Measurements from ENCODE around the gene WWOX.

- no peak for TF ChIP-seq CTCF (IDR thresholded peaks at IDR 0.05; ENCODE audit: insufficient read depth, low read depth, low read length)
- TF ChIP-seq EZH2 (IDR thresholded peaks at IDR 0.05; ENCODE audit: insufficient read depth, low read length): no peak
Measured at GRCh38 chr16:78474762-78475161, 375.3 kb downstream of the WWOX start.
